Caco-2 (cell line): Measurements from ENCODE around the gene NRXN3. TPM values are rescaled to one million over a fixed set of nuclear protein-coding genes. Genes with fewer than 3 reads are reported as not detected.

ENCODE experiments used
- BruUV-seq: library from RNA; stranded (reverse); fragments of 400-500 nt; replicated peaks from 2 replicates; lab custom pipeline; 2021; lab: Mats Ljungman, UMichigan
- CTCF ChIA-PET: fragments of 300-600 bp; sonication (Branson Sonifier 250); formaldehyde crosslinking; loops from one replicate; lab custom pipeline; 2022; ENCODE audit warnings: antibody characterized with exemption; lab: Charles Lee
- POLR2A ChIA-PET: fragments of 300-600 bp; sonication (Branson Sonifier 250); formaldehyde crosslinking; loops from one replicate; lab custom pipeline; 2022; ENCODE audit warnings: antibody characterized with exemption; lab: Charles Lee
- DNase-seq, 2 experiments: peaks; one replicate each; pipeline versions ENCODE4 v3.0.0 to v3.0.0-alpha.2; 2020 to 2022
- H3K27me3 ChIP-seq: replicated peaks from 2 replicates; pipeline ENCODE4 v1.6.0; 2011; ENCODE audit warnings: low read length; ENCODE audit not compliant: control insufficient read depth, insufficient read depth
- H3K36me3 ChIP-seq: 2 replicates; pipeline ENCODE4 v1.5.1; 2011; ENCODE audit warnings: low read length; ENCODE audit not compliant: control insufficient read depth, insufficient read depth
- H3K4me1 ChIP-seq: fragments of 250-450 bp; sonication (Bioruptor Pico); 2 replicates; pipeline ENCODE4 v1.5.1; 2020; ENCODE audit warnings: mild to moderate bottlenecking
- H3K4me3 ChIP-seq: 2 replicates; pipeline ENCODE4 v1.5.1; 2011; ENCODE audit warnings: low read depth, mild to moderate bottlenecking, control low read depth, low read length
- H3K9me3 ChIP-seq: fragments of 250-450 bp; sonication (Bioruptor Pico); 2 replicates; pipeline ENCODE4 v1.5.1; 2020; ENCODE audit warnings: mild to moderate bottlenecking, moderate library complexity
- H3K27ac Mint-ChIP-seq: one replicate; pipeline ENCODE4 v1.8.0; 2022; ENCODE audit warnings: mixed read lengths; ENCODE audit not compliant: unreplicated experiment
- H3K27me3 Mint-ChIP-seq: one replicate; pipeline ENCODE4 v1.8.0; 2022; ENCODE audit warnings: mixed read lengths; ENCODE audit not compliant: insufficient read depth, unreplicated experiment
- H3K36me3 Mint-ChIP-seq: one replicate; pipeline ENCODE4 v1.8.0; 2022; ENCODE audit warnings: mild to moderate bottlenecking, mixed read lengths; ENCODE audit not compliant: insufficient read depth, unreplicated experiment
- H3K4me1 Mint-ChIP-seq: one replicate; pipeline ENCODE4 v1.8.0; 2022; ENCODE audit warnings: low read depth, mixed read lengths; ENCODE audit not compliant: unreplicated experiment
- H3K4me3 Mint-ChIP-seq: one replicate; pipeline ENCODE4 v1.8.0; 2022; ENCODE audit warnings: mild to moderate bottlenecking, moderate library complexity, mixed read lengths; ENCODE audit not compliant: unreplicated experiment
- H3K9me3 Mint-ChIP-seq: one replicate; pipeline ENCODE4 v1.8.0; 2022; ENCODE audit warnings: mixed read lengths; ENCODE audit not compliant: unreplicated experiment
- intact Hi-C: fragments of 100-400 bp; cut with micrococcal nuclease; formaldehyde crosslinking; loops from one replicate; pipeline ENCODE4 v1.10.0; 2022; ENCODE audit not compliant: unreplicated experiment
- total RNA-seq: library from RNA; stranded (reverse); gene quantifications from 2 replicates; pipeline ENCODE4 v1.2.3, GENCODE V29; 2022
- TF ChIP-seq, protein P1 (sequence below), 2 experiments: fragments of 200-600 bp in 1 of 2; IDR thresholded peaks; 1 replicate in 1 of 2; 2 replicates in 1 of 2; pipeline versions ENCODE4 v1.5.1 to v1.8.0; 2011 to 2022; ENCODE audit warnings: antibody characterized with exemption in 1 of 2, control low read depth in 1 of 2, inconsistent platforms in 1 of 2, low read depth in 1 of 2, low read length in 1 of 2, mild to moderate bottlenecking in 1 of 2, moderate library complexity in 1 of 2; ENCODE audit not compliant: insufficient read depth in 1 of 2, severe bottlenecking in 1 of 2, unreplicated experiment in 1 of 2

The NRXN3 gene
- total RNA-seq, 1 experiment from 2014 or later: 12.4 TPM

DNA sequence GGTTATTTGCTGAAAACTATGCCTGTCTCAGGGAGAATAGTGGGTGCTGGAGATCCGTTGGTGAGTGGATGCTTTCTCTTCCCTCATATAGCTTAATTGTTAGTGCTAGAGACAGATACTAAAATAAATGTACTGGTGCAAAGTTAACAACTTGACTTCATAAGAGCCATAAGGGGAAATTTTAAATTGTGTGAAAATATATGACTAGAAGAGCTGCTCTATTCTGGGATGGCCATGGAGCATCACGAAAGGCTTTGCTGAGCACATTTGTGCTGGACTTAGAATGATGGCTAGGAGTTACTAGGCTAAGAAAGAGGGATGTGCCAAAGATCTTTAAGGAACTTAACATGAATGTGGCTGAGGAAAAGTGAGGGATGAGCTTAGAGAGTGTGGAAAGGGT, 668.8 kb downstream of the NRXN3 start:
- CTCF ChIA-PET: interaction anchor here (0.6 kb wide), 1 partner anchor 24 kb away, joined by 5 read pairs; no protein-coding TSS in a partner anchor

GRCh38 chr14:78840898-78841297, 670.7 kb downstream of the NRXN3 start:
- no peak for DNase-seq
- Mint-ChIP-seq H3K4me1 (no peaks in the 10 kb centered on the region), H3K4me3 (no peak overlapping the region), H3K9me3 (no peaks in the 10 kb centered on the region), H3K27me3 (peaks cover 3% of the 10 kb centered on the region), H3K36me3 (no peaks in the 10 kb centered on the region), H3K27ac (no peak overlapping the region)
- no peak overlapping the region for H3K4me3 ChIP-seq
- H3K36me3 ChIP-seq: no peaks in the 10 kb centered on the region
- no peaks in the 10 kb centered on the region for H3K27me3 ChIP-seq
- intact Hi-C loops: no loop called here
- no peaks in the 10 kb centered on the region for H3K4me1 ChIP-seq
- ChIA-PET POLR2A (no interaction called here), CTCF (interaction anchor here (0.6 kb wide), 1 partner anchor 60 kb away, joined by 3 read pairs; no protein-coding TSS in a partner anchor)
- no peaks in the 10 kb centered on the region for H3K9me3 ChIP-seq
- BruUV-seq: no TSS peak
- TF ChIP-seq, protein P1, sequence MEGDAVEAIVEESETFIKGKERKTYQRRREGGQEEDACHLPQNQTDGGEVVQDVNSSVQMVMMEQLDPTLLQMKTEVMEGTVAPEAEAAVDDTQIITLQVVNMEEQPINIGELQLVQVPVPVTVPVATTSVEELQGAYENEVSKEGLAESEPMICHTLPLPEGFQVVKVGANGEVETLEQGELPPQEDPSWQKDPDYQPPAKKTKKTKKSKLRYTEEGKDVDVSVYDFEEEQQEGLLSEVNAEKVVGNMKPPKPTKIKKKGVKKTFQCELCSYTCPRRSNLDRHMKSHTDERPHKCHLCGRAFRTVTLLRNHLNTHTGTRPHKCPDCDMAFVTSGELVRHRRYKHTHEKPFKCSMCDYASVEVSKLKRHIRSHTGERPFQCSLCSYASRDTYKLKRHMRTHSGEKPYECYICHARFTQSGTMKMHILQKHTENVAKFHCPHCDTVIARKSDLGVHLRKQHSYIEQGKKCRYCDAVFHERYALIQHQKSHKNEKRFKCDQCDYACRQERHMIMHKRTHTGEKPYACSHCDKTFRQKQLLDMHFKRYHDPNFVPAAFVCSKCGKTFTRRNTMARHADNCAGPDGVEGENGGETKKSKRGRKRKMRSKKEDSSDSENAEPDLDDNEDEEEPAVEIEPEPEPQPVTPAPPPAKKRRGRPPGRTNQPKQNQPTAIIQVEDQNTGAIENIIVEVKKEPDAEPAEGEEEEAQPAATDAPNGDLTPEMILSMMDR (IDR thresholded peaks at IDR 0.05; ENCODE audit: insufficient read depth in 1 of 2, low read depth in 1 of 2, low read length in 1 of 2, severe bottlenecking in 1 of 2, unreplicated experiment in 1 of 2): no peak

More for the DNA sequence above, 668.8 kb downstream of the NRXN3 start:
- Mint-ChIP-seq H3K27ac (no peak overlapping the region), H3K9me3 (no peaks in the 10 kb centered on the region), H3K4me1 (no peaks in the 10 kb centered on the region), H3K27me3 (peaks cover 8% of the 10 kb centered on the region), H3K36me3 (no peaks in the 10 kb centered on the region), H3K4me3 (no peak overlapping the region)
- Histone ChIP-seq H3K36me3 (no peaks in the 10 kb centered on the region), H3K4me1 (no peaks in the 10 kb centered on the region), H3K27me3 (no peaks in the 10 kb centered on the region), H3K9me3 (no peaks in the 10 kb centered on the region), H3K4me3 (no peak overlapping the region)
- POLR2A ChIA-PET: no interaction called here
- DNase-seq: no peak
- BruUV-seq: no TSS peak
- intact Hi-C loops: loop anchor here (10.0 kb wide), 2 partner anchors 244 to 394 kb away; no protein-coding TSS in a partner anchor
- TF ChIP-seq, protein P1 (IDR thresholded peaks at IDR 0.05; ENCODE audit: insufficient read depth in 1 of 2, low read depth in 1 of 2, low read length in 1 of 2, severe bottlenecking in 1 of 2, unreplicated experiment in 1 of 2): no peak

DNA sequence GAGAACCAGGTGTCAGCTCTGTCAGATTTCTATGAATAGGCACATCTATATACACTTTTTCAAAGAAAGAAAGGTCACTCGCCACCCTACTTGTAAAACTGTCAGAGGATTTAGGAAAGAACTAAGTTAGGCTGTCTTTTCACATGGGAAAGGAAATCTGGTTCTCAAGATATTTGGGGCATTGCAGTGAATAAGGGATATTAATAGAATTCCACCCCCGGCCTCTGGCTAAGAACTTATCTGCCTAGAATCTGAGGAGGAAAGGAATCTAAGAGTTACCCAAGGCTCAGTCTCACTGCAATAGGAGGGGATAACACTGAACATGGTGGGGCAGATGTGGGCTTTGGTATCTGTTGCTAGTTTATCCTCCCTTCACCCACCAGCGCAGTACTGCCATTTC, 677.6 kb downstream of the NRXN3 start:
- Histone ChIP-seq H3K27me3 (no peaks in the 10 kb centered on the region), H3K36me3 (no peaks in the 10 kb centered on the region), H3K4me3 (no peak overlapping the region), H3K4me1 (no peaks in the 10 kb centered on the region), H3K9me3 (no peaks in the 10 kb centered on the region)
- Mint-ChIP-seq H3K27me3 (peaks cover 3% of the 10 kb centered on the region), H3K4me3 (no peak overlapping the region), H3K4me1 (no peaks in the 10 kb centered on the region), H3K9me3 (no peaks in the 10 kb centered on the region), H3K27ac (no peak overlapping the region), H3K36me3 (no peaks in the 10 kb centered on the region)
- DNase-seq: no peak
- no TSS peak for BruUV-seq
- TF ChIP-seq, protein P1 (IDR thresholded peaks at IDR 0.05; ENCODE audit: insufficient read depth in 1 of 2, low read depth in 1 of 2, low read length in 1 of 2, severe bottlenecking in 1 of 2, unreplicated experiment in 1 of 2): no peak
- CTCF ChIA-PET: interaction anchor here (0.5 kb wide), 1 partner anchor 1055 kb away, joined by 3 read pairs; no protein-coding TSS in a partner anchor
- POLR2A ChIA-PET: no interaction called here
- intact Hi-C loops: no loop called here
